ENCODE results near the gene MED13.

DNA sequence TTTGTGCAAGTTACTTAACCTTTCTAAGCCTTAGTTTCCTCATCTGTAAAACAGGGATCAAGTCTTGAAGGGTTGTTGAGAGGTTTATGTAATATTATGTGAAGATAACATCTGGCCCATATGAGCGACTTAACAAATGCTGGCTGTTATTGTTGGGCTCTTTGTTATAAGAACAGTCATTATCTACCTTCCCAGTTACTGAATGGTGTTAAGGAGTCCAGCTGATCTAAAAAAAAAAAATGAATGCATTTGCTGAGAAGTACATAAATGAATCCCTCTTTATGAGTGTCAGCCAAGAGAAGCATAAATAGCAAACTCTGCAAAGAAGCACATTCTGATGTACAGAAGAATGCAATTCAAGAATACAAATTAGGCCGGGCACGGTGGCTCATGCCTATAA is 24.3 kb upstream of the MED13 start:
- TF ChIP-seq CTCF (optimal IDR thresholded peaks at IDR 0.05 in 1 of 3, IDR thresholded peaks at IDR 0.05 in 1 of 3, conservative IDR thresholded peaks at IDR 0.05 in 1 of 3; ENCODE audit: extremely low read depth in 1 of 3, insufficient read depth in 2 of 3, low read length in 3 of 3): no peak
- TF ChIP-seq EZH2 (IDR thresholded peaks at IDR 0.05; ENCODE audit: low read length): no peak

All from keratinocyte (primary cell).